ENCODE measurements around the gene PTK6. TPM values are rescaled to one million over a fixed set of nuclear protein-coding genes. Genes with fewer than 3 reads are reported as not detected.

PTK6 gene
- total RNA-seq, 1 donor from 2014 or later = 0.49 TPM

GRCh38 chr20:63486300-63486855 lies 50.8 kb downstream of the PTK6 start:
- ATAC-seq (ENCODE audit: low read depth) (no peak), DNase-seq (no peak)
- Mint-ChIP-seq H3K36me3 (ENCODE audit: low read depth) (no peaks in the 10 kb centered on the region), H3K27me3 (peaks cover 22% of the 10 kb centered on the region), H3K9me3 (no peaks in the 10 kb centered on the region), H3K4me3 (no peak overlapping the region), H3K4me1 (no peaks in the 10 kb centered on the region), H3K27ac (no peak overlapping the region)
- intact Hi-C loops (cut with micrococcal nuclease) = no loop called here
- CTCF ChIA-PET = no interaction called here
- POLR2A ChIA-PET = no interaction called here
- TF ChIP-seq CTCF (IDR thresholded peaks at IDR 0.05) = no peak

GRCh38 chr20:63484651-63485403 lies 52.3 kb downstream of the PTK6 start:
- Mint-ChIP-seq H3K4me3 (no peak overlapping the region), H3K9me3 (no peaks in the 10 kb centered on the region), H3K27ac (no peak overlapping the region), H3K27me3 (peaks cover 25% of the 10 kb centered on the region), H3K4me1 (no peaks in the 10 kb centered on the region), H3K36me3 (ENCODE audit: low read depth) (no peaks in the 10 kb centered on the region)
- intact Hi-C loops (cut with micrococcal nuclease) = no loop called here
- TF ChIP-seq CTCF (IDR thresholded peaks at IDR 0.05) = no peak
- POLR2A ChIA-PET = interaction anchor here (0.6 kb wide), 1 partner anchor 539 kb away, joined by 3 read pairs; no protein-coding TSS in a partner anchor
- ATAC-seq (ENCODE audit: low read depth) (no peak), DNase-seq (no peak)
- CTCF ChIA-PET = no interaction called here

- Mint-ChIP-seq H3K27me3 (peaks cover 23% of the 10 kb centered on the region), H3K36me3 (ENCODE audit: low read depth) (no peaks in the 10 kb centered on the region), H3K4me1 (no peaks in the 10 kb centered on the region), H3K9me3 (no peaks in the 10 kb centered on the region), H3K4me3 (no peak overlapping the region), H3K27ac (no peak overlapping the region)
- no peak for DNase-seq
- POLR2A ChIA-PET = interaction anchor here (0.6 kb wide), 1 partner anchor 539 kb away, joined by 3 read pairs; no protein-coding TSS in a partner anchor
- CTCF ChIA-PET = no interaction called here
- TF ChIP-seq CTCF (IDR thresholded peaks at IDR 0.05) = no peak
- intact Hi-C loops (cut with micrococcal nuclease) = no loop called here
- ATAC-seq (ENCODE audit: low read depth) = no peak
Measured at GRCh38 chr20:63484236-63484635, 52.9 kb downstream of the PTK6 start.

- no peak overlapping the region for H3K27ac Mint-ChIP-seq
- no peak overlapping the region for H3K4me3 Mint-ChIP-seq
- peaks cover 23% of the 10 kb centered on the region for H3K27me3 Mint-ChIP-seq
- DNase-seq (no peak), ATAC-seq (ENCODE audit: low read depth) (no peak)
- no peaks in the 10 kb centered on the region for H3K9me3 Mint-ChIP-seq
- no peaks in the 10 kb centered on the region for H3K4me1 Mint-ChIP-seq
- intact Hi-C loops (cut with micrococcal nuclease) = no loop called here
- ChIA-PET CTCF (no interaction called here), POLR2A (interaction anchor here (0.6 kb wide), 1 partner anchor 540 kb away, joined by 3 read pairs; no protein-coding TSS in a partner anchor)
- TF ChIP-seq CTCF (IDR thresholded peaks at IDR 0.05) = no peak
- H3K36me3 Mint-ChIP-seq (ENCODE audit: low read depth) = no peaks in the 10 kb centered on the region
Measured at GRCh38 chr20:63483834-63484233, 53.3 kb downstream of the PTK6 start.

GRCh38 chr20:63482021-63482587 lies 55.1 kb downstream of the PTK6 start:
- no peaks in the 10 kb centered on the region for H3K36me3 Mint-ChIP-seq (ENCODE audit: low read depth)
- ATAC-seq (ENCODE audit: low read depth) (no peak), DNase-seq (no peak)
- no peak overlapping the region for H3K27ac Mint-ChIP-seq
- H3K4me1 Mint-ChIP-seq = no peaks in the 10 kb centered on the region
- POLR2A ChIA-PET = no interaction called here
- CTCF ChIA-PET = no interaction called here
- intact Hi-C loops (cut with micrococcal nuclease) = no loop called here
- no peaks in the 10 kb centered on the region for H3K9me3 Mint-ChIP-seq
- peaks cover 30% of the 10 kb centered on the region for H3K27me3 Mint-ChIP-seq
- H3K4me3 Mint-ChIP-seq = no peak overlapping the region
- no peak for TF ChIP-seq CTCF (IDR thresholded peaks at IDR 0.05)
